Suprapubic skin (tissue), 4 donors: ENCODE data around the gene DUSP23. TPM values are rescaled to one million over a fixed set of nuclear protein-coding genes. Genes with fewer than 3 reads are reported as not detected.

Experiments used
- DNase-seq, 2 donors: peaks; one replicate each; pipeline ENCODE4 v3.0.0-alpha.2; 2019; ENCODE audit warnings: low spot score in 2 of 2
- H3K27ac ChIP-seq: fragments of 200-600 bp; sonication (generic); one replicate; pipeline ENCODE4 v1.5.1; 2019
- H3K27me3 ChIP-seq: fragments of 200-600 bp; sonication (generic); one replicate; pipeline ENCODE4 v1.5.1; 2019
- H3K36me3 ChIP-seq: fragments of 200-600 bp; sonication (generic); one replicate; pipeline ENCODE4 v1.5.1; 2019
- H3K4me1 ChIP-seq: fragments of 200-600 bp; sonication (generic); one replicate; pipeline ENCODE4 v1.5.1; 2019
- H3K4me3 ChIP-seq: fragments of 200-600 bp; sonication (generic); one replicate; pipeline ENCODE4 v1.5.1; 2019; ENCODE audit warnings: mild to moderate bottlenecking
- H3K9me3 ChIP-seq: fragments of 200-600 bp; sonication (generic); one replicate; pipeline ENCODE4 v1.5.1; 2019
- CTCF ChIP-seq, 2 donors: fragments of 200-600 bp in 1 of 2; fragments of 450-650 bp in 1 of 2; sonication (generic) in 1 of 2; IDR thresholded peaks; one replicate each; pipeline ENCODE4 v1.5.1; 2016 to 2019; ENCODE audit warnings: antibody characterized with exemption in 2 of 2, mild to moderate bottlenecking in 1 of 2, moderate library complexity in 1 of 2
- EP300 ChIP-seq: sonication (generic); formaldehyde crosslinking; IDR thresholded peaks from one replicate; pipeline ENCODE4 v1.6.1; 2017; ENCODE audit warnings: antibody characterized with exemption
- POLR2A ChIP-seq, 2 donors: fragments of 450-650 bp; IDR thresholded peaks; one replicate each; pipeline ENCODE4 v1.6.1; 2017; ENCODE audit warnings: antibody characterized with exemption in 2 of 2, mild to moderate bottlenecking in 2 of 2, moderate library complexity in 2 of 2
- POLR2AphosphoS5 ChIP-seq, 3 donors: sonication (generic); formaldehyde crosslinking; IDR thresholded peaks; one replicate each; pipeline ENCODE4 v1.6.1; 2017; ENCODE audit warnings: antibody characterized with exemption in 3 of 3
- WGBS: methylation state at CpG from one replicate; pipeline ENCODE4 v1.1.5; 2018; 5-methylcytosine and 5-hydroxymethylcytosine counted together
- total RNA-seq, 4 donors: library from RNA; depleted of rRNA; stranded (reverse); fragments of >200 nt; gene quantifications; one replicate each; pipeline ENCODE4 v1.1.0, GENCODE V29; 2016

Gene DUSP23
- total RNA-seq, 4 donors from 2014 or later: 39.6 to 89.6 (median 75.0) TPM

DNA sequence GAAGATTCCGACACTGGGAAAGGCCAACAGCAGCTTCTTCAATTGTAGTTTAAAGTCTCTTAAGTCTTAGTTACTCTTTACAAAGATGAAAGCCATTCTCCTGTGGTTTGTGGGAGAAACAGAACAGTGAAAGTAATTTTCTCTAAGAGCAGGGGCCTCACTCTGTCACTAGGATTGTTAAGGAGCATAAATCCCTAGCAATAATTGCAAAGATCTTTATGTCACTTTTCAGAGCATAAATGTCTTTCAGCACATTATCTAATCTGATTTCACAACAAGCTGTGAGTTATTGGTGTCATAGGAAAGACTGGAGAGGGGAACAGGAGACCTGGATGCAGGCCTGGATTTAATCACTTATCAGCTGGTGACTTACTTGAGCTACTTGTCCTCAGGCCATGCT is 32.4 kb upstream of the DUSP23 start:
- Histone ChIP-seq H3K27ac (no peak overlapping the region), H3K4me3 (no peak overlapping the region), H3K4me1 (peaks cover 2% of the 10 kb centered on the region), H3K27me3 (no peaks in the 10 kb centered on the region), H3K36me3 (no peaks in the 10 kb centered on the region), H3K9me3 (no peaks in the 10 kb centered on the region)
- no peak for DNase-seq
- TF ChIP-seq EP300 (no peak), POLR2A (IDR thresholded peaks at IDR 0.05) (no peak), CTCF (IDR thresholded peaks at IDR 0.05) (no peak), POLR2AphosphoS5 (IDR thresholded peaks at IDR 0.05) (no peak)
- 81% methylated on average over 1 of the region's 1 CpG for whole genome bisulfite sequencing

DNA sequence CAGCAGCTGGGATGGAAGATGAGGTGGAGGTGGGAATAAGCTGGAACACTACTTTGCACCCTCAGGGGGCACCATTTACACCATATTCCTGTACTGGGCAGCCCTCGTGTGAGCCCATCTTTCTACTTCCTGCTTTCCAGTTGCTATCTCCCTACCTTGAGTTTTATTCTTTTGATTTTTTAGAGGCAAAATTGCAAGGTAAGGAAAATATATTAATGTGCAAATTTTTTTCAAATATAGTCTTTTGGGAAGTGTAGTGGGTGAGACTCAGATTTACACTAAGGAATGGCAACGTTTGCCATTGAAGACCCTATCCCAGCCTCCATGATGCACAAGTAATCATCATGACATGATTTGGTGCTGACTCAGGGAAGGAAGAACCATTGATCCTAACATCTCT is 31.1 kb upstream of the DUSP23 start:
- DNase-seq: no peak
- no peaks in the 10 kb centered on the region for H3K9me3 ChIP-seq
- H3K27me3 ChIP-seq: peaks cover 5% of the 10 kb centered on the region
- 74% methylated on average over 2 of the region's 2 CpGs for WGBS
- no peak overlapping the region for H3K4me3 ChIP-seq
- no peak for TF ChIP-seq POLR2A (IDR thresholded peaks at IDR 0.05)
- no peak for TF ChIP-seq POLR2AphosphoS5 (IDR thresholded peaks at IDR 0.05)
- TF ChIP-seq CTCF (IDR thresholded peaks at IDR 0.05): no peak
- TF ChIP-seq EP300: no peak
- no peaks in the 10 kb centered on the region for H3K36me3 ChIP-seq
- peaks cover 2% of the 10 kb centered on the region for H3K4me1 ChIP-seq
- no peak overlapping the region for H3K27ac ChIP-seq

GRCh38 chr1:159750621-159751020 is 30.1 kb upstream of the DUSP23 start:
- peaks cover 5% of the 10 kb centered on the region for H3K27me3 ChIP-seq
- no peak overlapping the region for H3K4me3 ChIP-seq
- H3K4me1 ChIP-seq: peaks cover 2% of the 10 kb centered on the region
- TF ChIP-seq POLR2AphosphoS5 (IDR thresholded peaks at IDR 0.05) (no peak), CTCF (IDR thresholded peaks at IDR 0.05) (no peak), POLR2A (IDR thresholded peaks at IDR 0.05) (no peak), EP300 (no peak)
- H3K36me3 ChIP-seq: no peaks in the 10 kb centered on the region
- H3K9me3 ChIP-seq: no peaks in the 10 kb centered on the region
- H3K27ac ChIP-seq: no peak overlapping the region
- DNase-seq: no peak

DNA sequence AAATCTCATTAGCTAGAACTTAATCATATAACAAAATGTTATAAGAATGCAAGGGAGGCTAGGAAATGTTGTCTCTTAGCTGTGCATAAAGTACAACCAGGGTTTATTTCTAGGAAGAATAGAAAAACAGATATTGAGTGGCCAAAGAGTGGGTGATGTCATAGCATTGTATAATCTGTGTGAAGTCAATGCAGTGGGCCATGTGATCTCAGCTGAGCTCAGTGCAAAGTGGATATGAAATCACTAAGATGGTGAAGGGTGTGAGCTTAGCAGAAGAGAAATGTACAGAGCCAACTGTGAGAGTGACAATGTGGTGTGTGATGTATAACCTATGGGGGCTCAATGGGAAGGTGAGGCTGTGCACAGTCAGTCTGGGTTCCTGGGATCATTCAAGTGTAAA is 29.7 kb upstream of the DUSP23 start:
- H3K27me3 ChIP-seq: peaks cover 5% of the 10 kb centered on the region

GRCh38 chr1:159752135-159752580 is 28.6 kb upstream of the DUSP23 start:
- peak in 2 of 3 donors; percentile 88 to 98 for TF ChIP-seq POLR2AphosphoS5 (IDR thresholded peaks at IDR 0.05)
- no peak for TF ChIP-seq EP300
- Histone ChIP-seq H3K9me3 (no peaks in the 10 kb centered on the region), H3K4me3 (no peak overlapping the region), H3K4me1 (peaks cover 2% of the 10 kb centered on the region), H3K27ac (no peak overlapping the region), H3K36me3 (no peaks in the 10 kb centered on the region), H3K27me3 (peaks cover 5% of the 10 kb centered on the region)
- peak; percentile 88 to 93 for DNase-seq
- WGBS: 50% methylated on average over 4 of the region's 4 CpGs

More for the DNA sequence above, 29.7 kb upstream of the DUSP23 start:
- Histone ChIP-seq H3K4me1 (peaks cover 2% of the 10 kb centered on the region), H3K9me3 (no peaks in the 10 kb centered on the region), H3K36me3 (no peaks in the 10 kb centered on the region), H3K4me3 (no peak overlapping the region), H3K27ac (no peak overlapping the region)
- DNase-seq: no peak
- TF ChIP-seq CTCF (IDR thresholded peaks at IDR 0.05): no peak
- no peak for TF ChIP-seq POLR2AphosphoS5 (IDR thresholded peaks at IDR 0.05)
- no peak for TF ChIP-seq POLR2A (IDR thresholded peaks at IDR 0.05)
- no peak for TF ChIP-seq EP300

DNA sequence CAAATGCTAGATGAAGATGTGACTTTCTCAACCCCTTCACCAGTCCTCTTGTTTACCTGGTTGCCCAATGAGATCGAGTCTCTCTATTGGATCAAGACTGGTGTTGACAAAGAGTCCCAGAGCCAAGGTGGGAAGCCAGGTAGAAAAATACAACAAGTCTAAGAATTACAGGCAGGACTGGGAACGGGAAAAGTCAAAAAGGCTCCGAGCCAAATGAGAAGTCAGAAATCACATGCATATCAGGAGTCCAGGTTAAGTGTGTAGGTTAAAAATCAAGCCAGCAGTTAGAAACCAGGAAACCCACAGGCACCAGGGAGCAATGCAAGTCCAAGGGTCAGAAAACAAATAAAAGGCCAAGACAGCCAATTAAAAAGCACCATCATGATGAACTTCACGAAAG is 27.4 kb upstream of the DUSP23 start:
- Histone ChIP-seq H3K36me3 (no peaks in the 10 kb centered on the region), H3K4me1 (peaks cover 2% of the 10 kb centered on the region), H3K27ac (no peak overlapping the region), H3K4me3 (no peak overlapping the region), H3K27me3 (peaks cover 5% of the 10 kb centered on the region), H3K9me3 (no peaks in the 10 kb centered on the region)
- WGBS: 85% methylated on average over 4 of the region's 4 CpGs
- TF ChIP-seq POLR2AphosphoS5 (IDR thresholded peaks at IDR 0.05): no peak
- no peak for TF ChIP-seq EP300
- TF ChIP-seq POLR2A (IDR thresholded peaks at IDR 0.05): no peak
- TF ChIP-seq CTCF (IDR thresholded peaks at IDR 0.05): no peak
- DNase-seq: no peak
